ENCODE results near the gene SETD5.

SETD5 gene

GRCh38 chr3:9397332-9397905, at the start of gene SETD5:
Gene SETD5 (plus strand): TSS chr3:9397615. CDS start chr3:9428939, 31,324 bp downstream.
- DNase-seq: peak; percentile 87

GRCh38 chr3:9347887-9348286, 49.5 kb upstream of the SETD5 start:
- DNase-seq: no peak

GRCh38 chr3:9349321-9350117, 47.9 kb upstream of the SETD5 start:
- no peak for DNase-seq

GRCh38 chr3:9351709-9352126, 45.7 kb upstream of the SETD5 start:
- no peak for DNase-seq

GRCh38 chr3:9352917-9353752, 44.3 kb upstream of the SETD5 start:
- DNase-seq: peak; percentile 28

- DNase-seq: no peak
These were observed 35.6 kb upstream of the SETD5 start for GRCh38 chr3:9361691-9362388.

GRCh38 chr3:9362731-9363530, 34.5 kb upstream of the SETD5 start, which contains the start of gene THUMPD3:
Gene THUMPD3 (plus strand): TSS chr3:9363054. CDS start chr3:9365069, 2,015 bp downstream.
- DNase-seq: peak; percentile 82

- DNase-seq: no peak
These were observed 27.9 kb upstream of the SETD5 start for GRCh38 chr3:9369508-9369907.

- DNase-seq: no peak
These were observed 23.9 kb upstream of the SETD5 start for GRCh38 chr3:9373465-9373864.

GRCh38 chr3:9377981-9378380, 19.4 kb upstream of the SETD5 start:
- DNase-seq: no peak

- no peak for DNase-seq
These were observed 18.1 kb upstream of the SETD5 start for GRCh38 chr3:9379327-9379726.

GRCh38 chr3:9380014-9380413, 17.4 kb upstream of the SETD5 start:
- no peak for DNase-seq

- no peak for DNase-seq
These were observed 13.1 kb upstream of the SETD5 start for GRCh38 chr3:9384141-9384828.

- DNase-seq: no peak
These were observed 12.0 kb upstream of the SETD5 start for GRCh38 chr3:9385187-9386077.

- DNase-seq: no peak
These were observed 11.3 kb upstream of the SETD5 start for GRCh38 chr3:9386078-9386459.

GRCh38 chr3:9386501-9387321, 10.7 kb upstream of the SETD5 start:
- no peak for DNase-seq

GRCh38 chr3:9387322-9387655, 10.1 kb upstream of the SETD5 start:
- DNase-seq: no peak

GRCh38 chr3:9388142-9388541, 9.3 kb upstream of the SETD5 start:
- no peak for DNase-seq

GRCh38 chr3:9388562-9389272, 8.7 kb upstream of the SETD5 start:
- DNase-seq: no peak

Measured in NCI-H1092 (cell line).